ENCODE results near the gene SEC61A2. TPM values are rescaled to one million over a fixed set of nuclear protein-coding genes. Genes with fewer than 3 reads are reported as not detected.

SEC61A2 gene
- total RNA-seq, 2 donors from 2014 or later: 4.6 TPM

- no peak overlapping the region for H3K27ac ChIP-seq
- H3K9ac ChIP-seq (ENCODE audit: low read depth in 2 of 2, low read length in 2 of 2): no peak overlapping the region
- no peak for DNase-seq
- TF ChIP-seq CTCF (IDR thresholded peaks at IDR 0.05): no peak
- H3K27me3 ChIP-seq: no peaks in the 10 kb centered on the region
- no peaks in the 10 kb centered on the region for H3K9me3 ChIP-seq
- H3K4me1 ChIP-seq: no peaks in the 10 kb centered on the region
- intact Hi-C loops (cut with DNase I): no loop called here
- H3K36me3 ChIP-seq: no peaks in the 10 kb centered on the region
- no peak overlapping the region for H3K4me3 ChIP-seq
These were observed 15.8 kb upstream of the SEC61A2 start for GRCh38 chr10:12113627-12114026.

- no peak for TF ChIP-seq CTCF (IDR thresholded peaks at IDR 0.05)
- Histone ChIP-seq H3K4me1 (no peaks in the 10 kb centered on the region), H3K36me3 (no peaks in the 10 kb centered on the region), H3K9ac (ENCODE audit: low read depth in 2 of 2, low read length in 2 of 2) (no peak overlapping the region), H3K27me3 (no peaks in the 10 kb centered on the region), H3K27ac (no peak overlapping the region), H3K4me3 (no peak overlapping the region), H3K9me3 (no peaks in the 10 kb centered on the region)
- intact Hi-C loops (cut with DNase I): no loop called here
- DNase-seq: no peak
These were observed 7.8 kb upstream of the SEC61A2 start for GRCh38 chr10:12121673-12122072.

- no peaks in the 10 kb centered on the region for H3K9me3 ChIP-seq
- peak overlapping the region; percentile 98 for H3K4me3 ChIP-seq
- H3K36me3 ChIP-seq: no peaks in the 10 kb centered on the region
- intact Hi-C loops (cut with DNase I): no loop called here
- H3K9ac ChIP-seq (ENCODE audit: low read depth in 2 of 2, low read length in 2 of 2): peak overlapping the region in 1 of 2 donors; percentile 76
- H3K27ac ChIP-seq: no peak overlapping the region
- no peaks in the 10 kb centered on the region for H3K4me1 ChIP-seq
- H3K27me3 ChIP-seq: no peaks in the 10 kb centered on the region
- TF ChIP-seq CTCF (IDR thresholded peaks at IDR 0.05): peak; percentile 29
- DNase-seq: peak; percentile 36
These were observed 878 bp downstream of the SEC61A2 start for GRCh38 chr10:12130237-12130872.

- Histone ChIP-seq H3K9me3 (no peaks in the 10 kb centered on the region), H3K27ac (no peak overlapping the region), H3K4me1 (no peaks in the 10 kb centered on the region), H3K9ac (ENCODE audit: low read depth in 2 of 2, low read length in 2 of 2) (no peak overlapping the region), H3K27me3 (no peaks in the 10 kb centered on the region), H3K36me3 (peaks cover 5% of the 10 kb centered on the region), H3K4me3 (no peak overlapping the region)
- TF ChIP-seq CTCF (IDR thresholded peaks at IDR 0.05): no peak
- intact Hi-C loops (cut with DNase I): no loop called here
- no peak for DNase-seq
These were observed 6.2 kb downstream of the SEC61A2 start for GRCh38 chr10:12135631-12136030.

GRCh38 chr10:12140038-12140437 lies 10.6 kb downstream of the SEC61A2 start:
- Histone ChIP-seq H3K9me3 (no peaks in the 10 kb centered on the region), H3K27me3 (no peaks in the 10 kb centered on the region), H3K9ac (ENCODE audit: low read depth in 2 of 2, low read length in 2 of 2) (no peak overlapping the region), H3K36me3 (peaks cover 5% of the 10 kb centered on the region), H3K4me3 (no peak overlapping the region), H3K4me1 (no peaks in the 10 kb centered on the region), H3K27ac (no peak overlapping the region)
- no peak for DNase-seq
- intact Hi-C loops (cut with DNase I): no loop called here
- no peak for TF ChIP-seq CTCF (IDR thresholded peaks at IDR 0.05)

All from colonic mucosa (tissue), 4 donors.